Mesenchymal stem cell (in vitro differentiated cells and primary cell): ENCODE measurements around the gene SCUBE3.
A peak's percentile ranks its signal among the peaks of the same experiment; 100 is the strongest.

Experiments used
- DNase-seq: peaks from one replicate; pipeline ENCODE4 v3.0.0-alpha.2; 2013
- H2AFZ ChIP-seq: one replicate; pipeline ENCODE4 v1.6.1; 2013; ENCODE audit warnings: low read depth, mild to moderate bottlenecking, control low read depth, inconsistent platforms, low read length, moderate library complexity
- H2AK5ac ChIP-seq: 2 replicates; pipeline ENCODE4 v1.6.1; 2013; ENCODE audit warnings: low read length, moderate library complexity, mild to moderate bottlenecking, inconsistent platforms; ENCODE audit not compliant: severe bottlenecking
- H2BK120ac ChIP-seq: one replicate; pipeline ENCODE4 v1.6.1; 2013; ENCODE audit warnings: low read depth, mild to moderate bottlenecking, inconsistent platforms, low read length, moderate library complexity
- H2BK12ac ChIP-seq, 2 experiments: one replicate each; pipeline ENCODE4 v1.6.1; 2013; ENCODE audit warnings: inconsistent platforms in 2 of 2, low read length in 2 of 2, mild to moderate bottlenecking in 2 of 2, moderate library complexity in 2 of 2, control low read depth in 1 of 2
- H2BK15ac ChIP-seq: one replicate; pipeline ENCODE4 v1.6.1; 2013; ENCODE audit warnings: mild to moderate bottlenecking, low read depth, inconsistent platforms; ENCODE audit not compliant: poor library complexity, severe bottlenecking
- H2BK5ac ChIP-seq: 2 replicates; pipeline ENCODE4 v1.6.1; 2013; ENCODE audit warnings: low read depth, mild to moderate bottlenecking, low read length, control low read depth, inconsistent platforms; ENCODE audit not compliant: poor library complexity, severe bottlenecking
- H3K14ac ChIP-seq, 2 experiments: one replicate each; pipeline ENCODE4 v1.6.1; 2013; ENCODE audit warnings: inconsistent platforms in 2 of 2, low read length in 2 of 2, control low read depth in 1 of 2, mild to moderate bottlenecking in 1 of 2, moderate library complexity in 1 of 2
- H3K18ac ChIP-seq, 2 experiments: one replicate each; pipeline ENCODE4 v1.6.1; 2013; ENCODE audit warnings: inconsistent platforms in 2 of 2, low read length in 2 of 2, control low read depth in 1 of 2, low read depth in 1 of 2, mild to moderate bottlenecking in 1 of 2
- H3K23ac ChIP-seq, 2 experiments: one replicate each; pipeline ENCODE4 v1.6.1; 2013; ENCODE audit warnings: inconsistent platforms in 2 of 2, low read length in 2 of 2, mild to moderate bottlenecking in 2 of 2, moderate library complexity in 2 of 2, control low read depth in 1 of 2
- H3K27ac ChIP-seq: 2 replicates; pipeline ENCODE4 v1.5.1; 2013; ENCODE audit warnings: mild to moderate bottlenecking, moderate library complexity, low read length, control low read depth, inconsistent platforms; ENCODE audit not compliant: poor library complexity, severe bottlenecking
- H3K27me3 ChIP-seq, 2 experiments: 2 replicates each; pipeline versions ENCODE4 v1.6.1 to v1.7.0; 2013; ENCODE audit warnings: low read length in 2 of 2, mild to moderate bottlenecking in 2 of 2, moderate library complexity in 2 of 2, control low read depth in 1 of 2, inconsistent platforms in 1 of 2; ENCODE audit not compliant: control insufficient read depth in 1 of 2, insufficient read depth in 1 of 2
- H3K36me3 ChIP-seq, 2 experiments: 2 replicates each; pipeline versions ENCODE4 v1.6.1 to v1.7.0; 2013; ENCODE audit warnings: low read length in 2 of 2, control low read depth in 1 of 2, inconsistent platforms in 1 of 2, low read depth in 1 of 2, mild to moderate bottlenecking in 1 of 2; ENCODE audit not compliant: insufficient read depth in 2 of 2, control insufficient read depth in 1 of 2
- H3K4ac ChIP-seq, 2 experiments: one replicate each; pipeline ENCODE4 v1.6.1; 2013; ENCODE audit warnings: inconsistent platforms in 2 of 2, low read length in 2 of 2, mild to moderate bottlenecking in 2 of 2, moderate library complexity in 2 of 2, control low read depth in 1 of 2, low read depth in 1 of 2
- H3K4me1 ChIP-seq: 2 replicates; pipeline ENCODE4 v1.6.1; 2013; ENCODE audit warnings: low read depth, low read length, control low read depth; ENCODE audit not compliant: control insufficient read depth, insufficient read depth
- H3K4me2 ChIP-seq: 2 replicates; pipeline ENCODE4 v1.6.1; 2013; ENCODE audit warnings: low read length, mild to moderate bottlenecking, inconsistent platforms; ENCODE audit not compliant: poor library complexity, severe bottlenecking
- H3K4me3 ChIP-seq, 2 experiments: 2 replicates each; pipeline versions ENCODE4 v1.5.1 to v1.7.0; 2013; ENCODE audit warnings: low read length in 2 of 2, mild to moderate bottlenecking in 2 of 2, control low read depth in 1 of 2, low read depth in 1 of 2; ENCODE audit not compliant: insufficient read depth in 1 of 2
- H3K79me1 ChIP-seq: replicated peaks from 2 replicates; pipeline ENCODE4 v1.6.1; 2013; ENCODE audit warnings: mild to moderate bottlenecking, control low read depth, low read length, inconsistent platforms; ENCODE audit not compliant: poor library complexity, severe bottlenecking
- H3K9ac ChIP-seq: 2 replicates; pipeline ENCODE4 v1.7.0; 2013; ENCODE audit warnings: mild to moderate bottlenecking, low read length, moderate library complexity
- H3K9me3 ChIP-seq: 2 replicates; pipeline ENCODE4 v1.7.0; 2013; ENCODE audit warnings: mild to moderate bottlenecking, low read length; ENCODE audit not compliant: control insufficient read depth
- H4K8ac ChIP-seq: one replicate; pipeline ENCODE4 v1.6.1; 2013; ENCODE audit warnings: inconsistent platforms, mild to moderate bottlenecking, low read length, moderate library complexity
- H4K91ac ChIP-seq: one replicate; pipeline ENCODE4 v1.6.1; 2013; ENCODE audit warnings: mild to moderate bottlenecking, low read length, inconsistent platforms
- WGBS: methylation state at CpG from one replicate; pipeline ENCODE4 v1.1.7; 2013; ENCODE audit warnings: mixed read lengths; 5-methylcytosine and 5-hydroxymethylcytosine counted together

The SCUBE3 gene

GRCh38 chr6:35234901-35235300 is 21.1 kb downstream of the SCUBE3 start:
- H4K8ac ChIP-seq: no peak overlapping the region
- no peaks in the 10 kb centered on the region for H3K27me3 ChIP-seq
- H3K79me1 ChIP-seq: peaks cover 10% of the 10 kb centered on the region
- no peak overlapping the region for H2BK12ac ChIP-seq
- peaks cover 41 to 52% of the 10 kb centered on the region in 2 experiments for H3K36me3 ChIP-seq
- no peak overlapping the region for H2AFZ ChIP-seq
- H2BK5ac ChIP-seq: no peak overlapping the region
- H3K23ac ChIP-seq: no peak overlapping the region
- no peak overlapping the region for H3K27ac ChIP-seq
- peaks cover 8% of the 10 kb centered on the region for H3K4me1 ChIP-seq
- H3K4me2 ChIP-seq: no peak overlapping the region
- H3K4ac ChIP-seq: no peak overlapping the region
- H3K4me3 ChIP-seq: no peak overlapping the region
- H2BK15ac ChIP-seq: no peak overlapping the region
- H4K91ac ChIP-seq: no peak overlapping the region
- H2AK5ac ChIP-seq: no peak overlapping the region
- H3K14ac ChIP-seq: no peak overlapping the region
- H3K18ac ChIP-seq: no peak overlapping the region
- no peak overlapping the region for H2BK120ac ChIP-seq
- no peak for DNase-seq
- peaks cover 5% of the 10 kb centered on the region for H3K9me3 ChIP-seq
- H3K9ac ChIP-seq: no peak overlapping the region
- 74% methylated on average over 4 of the region's 4 CpGs for WGBS

DNA sequence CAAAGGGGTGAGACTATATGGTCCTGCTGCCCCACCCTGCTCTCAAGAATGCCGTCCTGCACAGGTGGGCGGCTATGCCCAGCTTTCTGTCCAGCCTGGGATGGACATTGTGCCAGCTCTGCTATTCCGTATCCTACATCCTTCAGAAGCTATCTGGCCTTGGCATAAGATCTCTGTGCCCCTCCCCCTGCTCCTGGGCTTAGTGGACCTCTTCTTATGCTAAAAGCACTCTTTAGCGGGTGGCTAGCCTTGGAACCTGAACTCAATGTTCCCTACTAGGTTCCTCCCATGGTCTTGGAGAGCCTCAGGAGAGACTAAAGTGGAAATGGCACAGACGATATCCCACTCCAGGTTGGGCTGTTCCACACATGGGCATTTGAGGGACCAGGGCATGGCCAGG is 22.5 kb downstream of the SCUBE3 start:
- H3K14ac ChIP-seq: no peak overlapping the region
- no peak overlapping the region for H3K27ac ChIP-seq
- peaks cover 5% of the 10 kb centered on the region for H3K9me3 ChIP-seq
- no peak overlapping the region for H2AFZ ChIP-seq
- H3K4me3 ChIP-seq: no peak overlapping the region
- no peak overlapping the region for H2BK15ac ChIP-seq
- 95% methylated on average over 5 of the region's 5 CpGs for WGBS
- peaks cover 40 to 56% of the 10 kb centered on the region in 2 experiments for H3K36me3 ChIP-seq
- H3K27me3 ChIP-seq: no peaks in the 10 kb centered on the region
- H3K4ac ChIP-seq: no peak overlapping the region
- H3K9ac ChIP-seq: no peak overlapping the region
- H2AK5ac ChIP-seq: no peak overlapping the region
- peaks cover 17% of the 10 kb centered on the region for H3K79me1 ChIP-seq
- no peak overlapping the region for H3K4me2 ChIP-seq
- H2BK120ac ChIP-seq: no peak overlapping the region
- peaks cover 7% of the 10 kb centered on the region for H3K4me1 ChIP-seq
- H3K18ac ChIP-seq: no peak overlapping the region
- H2BK5ac ChIP-seq: no peak overlapping the region
- H2BK12ac ChIP-seq: no peak overlapping the region
- no peak overlapping the region for H3K23ac ChIP-seq
- no peak for DNase-seq
- H4K91ac ChIP-seq: no peak overlapping the region
- no peak overlapping the region for H4K8ac ChIP-seq

GRCh38 chr6:35237476-35237875 is 23.7 kb downstream of the SCUBE3 start:
- H3K4me1 ChIP-seq: peaks cover 7% of the 10 kb centered on the region
- 14% methylated on average over 1 of the region's 3 CpGs for WGBS

DNA sequence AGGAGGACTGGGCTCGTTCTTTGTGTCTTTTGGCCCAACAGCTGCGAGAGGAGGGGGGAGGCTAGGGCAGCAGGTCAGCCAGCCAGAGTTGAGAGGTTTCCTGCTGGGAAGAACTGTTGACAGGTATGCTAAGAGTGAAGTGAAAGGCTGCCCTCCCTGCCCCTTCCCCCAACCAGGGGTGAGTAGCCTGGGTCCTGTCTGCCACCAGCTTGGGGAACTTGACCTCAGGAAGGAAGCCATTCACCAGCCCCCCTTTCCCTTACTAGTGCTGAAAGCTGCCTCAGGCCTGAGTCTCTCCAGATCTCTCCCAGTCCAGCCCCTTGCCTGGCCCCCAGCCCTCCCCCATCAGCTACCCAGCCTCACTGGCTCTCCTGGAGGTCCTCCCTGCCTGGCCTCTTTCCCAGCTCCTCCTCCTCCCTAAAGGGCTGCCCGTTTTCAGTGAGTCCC is 25.1 kb downstream of the SCUBE3 start:
- Histone ChIP-seq H3K23ac (no peak overlapping the region), H3K36me3 (peaks cover 45% of the 10 kb centered on the region in 2 experiments), H2BK5ac (no peak overlapping the region), H3K4me3 (no peak overlapping the region), H3K9ac (no peak overlapping the region), H2AFZ (peak overlapping the region; percentile 16), H4K8ac (peak overlapping the region; percentile 61), H2BK12ac (no peak overlapping the region), H2BK15ac (peak overlapping the region; percentile 52), H3K27ac (no peak overlapping the region), H3K9me3 (peaks cover 5% of the 10 kb centered on the region), H3K79me1 (peaks cover 30% of the 10 kb centered on the region), H3K4me1 (peaks cover 7% of the 10 kb centered on the region), H2BK120ac (no peak overlapping the region), H4K91ac (peak overlapping the region; percentile 34), H3K4ac (no peak overlapping the region), H3K18ac (peak overlapping the region; percentile 37 to 52), H3K14ac (no peak overlapping the region), H3K4me2 (no peak overlapping the region), H2AK5ac (no peak overlapping the region), H3K27me3 (no peaks in the 10 kb centered on the region)
- DNase-seq: peak; percentile 46
- 12% methylated on average over 3 of the region's 3 CpGs for WGBS

More at GRCh38 chr6:35237476-35237875, 23.7 kb downstream of the SCUBE3 start:
- H3K18ac ChIP-seq: peak overlapping the region in 1 of 2 experiments; percentile 29
- H2BK5ac ChIP-seq: no peak overlapping the region
- no peak overlapping the region for H2AFZ ChIP-seq
- no peak overlapping the region for H3K9ac ChIP-seq
- H3K27ac ChIP-seq: no peak overlapping the region
- H3K4me3 ChIP-seq: no peak overlapping the region
- no peak overlapping the region for H2AK5ac ChIP-seq
- no peak overlapping the region for H2BK12ac ChIP-seq
- no peak overlapping the region for H2BK120ac ChIP-seq
- H4K8ac ChIP-seq: no peak overlapping the region
- H2BK15ac ChIP-seq: no peak overlapping the region
- H3K9me3 ChIP-seq: peaks cover 5% of the 10 kb centered on the region
- H3K36me3 ChIP-seq: peaks cover 39 to 50% of the 10 kb centered on the region in 2 experiments
- no peak for DNase-seq
- H3K27me3 ChIP-seq: no peaks in the 10 kb centered on the region
- H4K91ac ChIP-seq: no peak overlapping the region
- peaks cover 17% of the 10 kb centered on the region for H3K79me1 ChIP-seq
- H3K23ac ChIP-seq: no peak overlapping the region
- no peak overlapping the region for H3K4ac ChIP-seq
- no peak overlapping the region for H3K4me2 ChIP-seq
- H3K14ac ChIP-seq: no peak overlapping the region
